ENCODE results near the gene LTBP4.
"Not testable (repeated sequence)": the region's sequence is repeated elsewhere in the genome, so short reads cannot be mapped to it uniquely, and the experiment has no call there.

Gene LTBP4

DNA sequence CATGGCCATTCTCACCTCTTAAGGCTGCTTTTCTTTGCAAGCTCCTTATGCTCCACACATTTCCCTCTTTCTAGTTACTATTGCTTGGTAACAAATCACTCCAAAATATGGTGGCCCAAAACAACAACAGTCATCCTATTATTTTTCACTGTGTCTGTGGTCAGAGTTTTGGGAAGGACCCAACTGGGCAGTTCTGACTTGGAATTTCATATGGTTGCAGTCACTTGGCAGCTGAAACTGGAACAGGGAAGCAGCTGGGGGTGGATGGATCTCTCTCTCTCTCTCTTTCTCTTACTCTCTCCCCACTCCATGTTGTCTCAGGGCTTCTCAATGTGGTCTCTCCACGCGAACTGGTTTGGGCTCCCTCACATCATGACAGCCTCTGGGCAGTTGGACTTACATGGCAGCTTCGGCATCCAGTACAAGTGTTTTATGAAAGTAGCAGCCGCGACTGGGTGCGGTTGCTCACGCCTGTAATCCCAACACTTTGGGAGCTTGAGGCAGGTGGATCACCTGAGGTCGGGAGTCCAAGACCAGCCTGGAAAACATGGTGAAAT, 49.7 kb downstream of the LTBP4 start:
- Histone ChIP-seq H3K36me3 (ENCODE audit: control insufficient read depth in 1 of 2, insufficient read depth in 2 of 2, low read depth in 1 of 2, low read length in 2 of 2) (no peaks in the 10 kb centered on the region), H3K27me3 (ENCODE audit: control insufficient read depth in 1 of 2, insufficient read depth in 1 of 2, low read length in 2 of 2) (no peaks in the 10 kb centered on the region), H3K9me3 (ENCODE audit: control insufficient read depth, low read length) (no peaks in the 10 kb centered on the region), H2BK12ac (ENCODE audit: low read length in 2 of 2) (peak overlapping the region; percentile 83 to 86), H3K9ac (ENCODE audit: low read length) (peak overlapping the region; percentile 75), H4K91ac (ENCODE audit: low read length) (no peak overlapping the region), H3K4ac (ENCODE audit: low read depth in 1 of 2, low read length in 2 of 2) (peak overlapping the region in 1 of 2 experiments; percentile 40), H3K4me2 (ENCODE audit: low read length, poor library complexity, severe bottlenecking) (no peak overlapping the region), H2AFZ (ENCODE audit: low read depth, low read length) (peak overlapping the region; percentile 71), H3K18ac (ENCODE audit: low read depth in 1 of 2, low read length in 2 of 2) (peak overlapping the region; percentile 34 to 57), H3K79me1 (replicated peaks; ENCODE audit: low read length, poor library complexity, severe bottlenecking) (no peaks in the 10 kb centered on the region), H3K4me1 (ENCODE audit: control insufficient read depth, insufficient read depth, low read depth, low read length) (peaks cover 4% of the 10 kb centered on the region), H2BK5ac (ENCODE audit: low read depth, low read length, poor library complexity, severe bottlenecking) (no peak overlapping the region), H2BK15ac (ENCODE audit: low read depth, poor library complexity, severe bottlenecking) (no peak overlapping the region), H3K23ac (ENCODE audit: low read length in 2 of 2) (no peak overlapping the region), H4K8ac (ENCODE audit: low read length) (no peak overlapping the region), H3K27ac (ENCODE audit: low read length, poor library complexity, severe bottlenecking) (no peak overlapping the region), H2AK5ac (ENCODE audit: low read length, severe bottlenecking) (no peak overlapping the region), H2BK120ac (ENCODE audit: low read depth, low read length) (no peak overlapping the region), H3K14ac (ENCODE audit: low read length in 2 of 2) (no peak overlapping the region), H3K4me3 (ENCODE audit: insufficient read depth in 1 of 2, low read depth in 1 of 2, low read length in 2 of 2) (peak overlapping the region in 1 of 2 experiments; percentile 27)
- DNase-seq: no peak
- WGBS: 99% methylated on average over 8 of the region's 8 CpGs

GRCh38 chr19:40652303-40652702, 51.1 kb downstream of the LTBP4 start:
- 91% methylated on average over 8 of the region's 11 CpGs for WGBS
- H2AFZ ChIP-seq (ENCODE audit: low read depth, low read length); H3K4me1 ChIP-seq (ENCODE audit: control insufficient read depth, insufficient read depth, low read depth, low read length): not testable (repeated sequence)

DNA sequence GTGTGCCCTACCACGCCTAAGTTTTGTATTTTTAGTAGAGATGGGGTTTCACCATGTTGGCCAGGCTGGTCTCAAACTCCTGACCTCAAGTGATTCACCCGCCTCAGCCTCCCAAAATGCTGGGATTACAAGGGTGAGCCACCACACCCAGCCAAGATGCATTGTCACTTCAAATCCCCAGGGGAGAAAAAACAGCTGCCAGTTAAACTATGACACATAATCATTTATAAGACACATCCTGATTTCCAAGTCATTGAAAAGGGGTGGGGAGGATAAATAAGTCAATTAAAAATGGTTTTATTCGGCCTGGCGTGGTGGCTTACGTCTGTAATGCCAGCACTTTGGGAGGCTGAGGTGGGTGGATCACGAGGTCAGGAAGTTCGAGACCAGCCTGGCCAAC, 54.5 kb downstream of the LTBP4 start:
- H4K91ac ChIP-seq (ENCODE audit: low read length); H2AFZ ChIP-seq (ENCODE audit: low read depth, low read length); H3K4me3 ChIP-seq (ENCODE audit: insufficient read depth in 1 of 2, low read depth in 1 of 2, low read length in 2 of 2); H3K79me1 ChIP-seq (replicated peaks; ENCODE audit: low read length, poor library complexity, severe bottlenecking); H3K36me3 ChIP-seq (ENCODE audit: control insufficient read depth in 1 of 2, insufficient read depth in 2 of 2, low read depth in 1 of 2, low read length in 2 of 2); H2BK120ac ChIP-seq (ENCODE audit: low read depth, low read length); H3K23ac ChIP-seq (ENCODE audit: low read length in 2 of 2); H2BK5ac ChIP-seq (ENCODE audit: low read depth, low read length, poor library complexity, severe bottlenecking); H2BK12ac ChIP-seq (ENCODE audit: low read length in 2 of 2); H3K9ac ChIP-seq (ENCODE audit: low read length); H4K8ac ChIP-seq (ENCODE audit: low read length); DNase-seq; H3K14ac ChIP-seq (ENCODE audit: low read length in 2 of 2); H3K4me2 ChIP-seq (ENCODE audit: low read length, poor library complexity, severe bottlenecking); H3K9me3 ChIP-seq (ENCODE audit: control insufficient read depth, low read length); H3K27ac ChIP-seq (ENCODE audit: low read length, poor library complexity, severe bottlenecking); H2BK15ac ChIP-seq (ENCODE audit: low read depth, poor library complexity, severe bottlenecking); H3K27me3 ChIP-seq (ENCODE audit: control insufficient read depth in 1 of 2, insufficient read depth in 1 of 2, low read length in 2 of 2); H3K18ac ChIP-seq (ENCODE audit: low read depth in 1 of 2, low read length in 2 of 2); H3K4me1 ChIP-seq (ENCODE audit: control insufficient read depth, insufficient read depth, low read depth, low read length); H2AK5ac ChIP-seq (ENCODE audit: low read length, severe bottlenecking); H3K4ac ChIP-seq (ENCODE audit: low read depth in 1 of 2, low read length in 2 of 2): not testable (repeated sequence)
- WGBS: 89% methylated on average over 7 of the region's 7 CpGs

More at GRCh38 chr19:40652303-40652702, 51.1 kb downstream of the LTBP4 start:
- not testable (repeated sequence) for H3K4me2 ChIP-seq (ENCODE audit: low read length, poor library complexity, severe bottlenecking); H3K4me3 ChIP-seq (ENCODE audit: insufficient read depth in 1 of 2, low read depth in 1 of 2, low read length in 2 of 2); DNase-seq; H4K91ac ChIP-seq (ENCODE audit: low read length); H3K23ac ChIP-seq (ENCODE audit: low read length in 2 of 2); H3K27me3 ChIP-seq (ENCODE audit: control insufficient read depth in 1 of 2, insufficient read depth in 1 of 2, low read length in 2 of 2); H3K18ac ChIP-seq (ENCODE audit: low read depth in 1 of 2, low read length in 2 of 2); H2BK15ac ChIP-seq (ENCODE audit: low read depth, poor library complexity, severe bottlenecking); H3K14ac ChIP-seq (ENCODE audit: low read length in 2 of 2); H2BK120ac ChIP-seq (ENCODE audit: low read depth, low read length); H2BK5ac ChIP-seq (ENCODE audit: low read depth, low read length, poor library complexity, severe bottlenecking); H3K79me1 ChIP-seq (replicated peaks; ENCODE audit: low read length, poor library complexity, severe bottlenecking); H3K4ac ChIP-seq (ENCODE audit: low read depth in 1 of 2, low read length in 2 of 2); H3K27ac ChIP-seq (ENCODE audit: low read length, poor library complexity, severe bottlenecking); H3K36me3 ChIP-seq (ENCODE audit: control insufficient read depth in 1 of 2, insufficient read depth in 2 of 2, low read depth in 1 of 2, low read length in 2 of 2); H3K9ac ChIP-seq (ENCODE audit: low read length); H2BK12ac ChIP-seq (ENCODE audit: low read length in 2 of 2); H4K8ac ChIP-seq (ENCODE audit: low read length); H3K9me3 ChIP-seq (ENCODE audit: control insufficient read depth, low read length); H2AK5ac ChIP-seq (ENCODE audit: low read length, severe bottlenecking)

DNA sequence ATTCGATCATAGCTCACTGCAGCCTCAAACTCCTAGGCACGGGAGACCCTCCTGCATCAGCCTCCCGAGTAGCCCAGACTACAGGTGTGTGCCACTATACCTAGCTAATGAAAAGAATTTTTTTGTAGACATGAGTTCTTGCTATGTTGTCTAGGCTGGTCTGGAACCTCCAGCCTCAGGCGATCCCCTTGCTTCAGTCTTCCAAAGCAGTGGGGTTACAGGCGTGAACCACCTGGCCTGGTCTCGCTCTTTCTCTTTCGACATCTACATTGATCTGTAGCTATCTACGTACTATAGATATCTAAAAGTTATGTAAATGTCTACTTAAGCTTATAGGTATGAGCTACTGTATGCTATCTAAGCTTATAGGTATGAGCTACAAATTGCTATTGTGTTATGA, 56.9 kb downstream of the LTBP4 start:
- Histone ChIP-seq H4K91ac (ENCODE audit: low read length) (no peak overlapping the region), H3K36me3 (ENCODE audit: control insufficient read depth in 1 of 2, insufficient read depth in 2 of 2, low read depth in 1 of 2, low read length in 2 of 2) (no peaks in the 10 kb centered on the region), H3K79me1 (replicated peaks; ENCODE audit: low read length, poor library complexity, severe bottlenecking) (no peaks in the 10 kb centered on the region), H2BK5ac (ENCODE audit: low read depth, low read length, poor library complexity, severe bottlenecking) (no peak overlapping the region), H2AK5ac (ENCODE audit: low read length, severe bottlenecking) (no peak overlapping the region), H3K9ac (ENCODE audit: low read length) (no peak overlapping the region), H3K18ac (ENCODE audit: low read depth in 1 of 2, low read length in 2 of 2) (peak overlapping the region in 1 of 2 experiments; percentile 54), H3K27ac (ENCODE audit: low read length, poor library complexity, severe bottlenecking) (no peak overlapping the region), H3K23ac (ENCODE audit: low read length in 2 of 2) (no peak overlapping the region), H3K27me3 (ENCODE audit: control insufficient read depth in 1 of 2, insufficient read depth in 1 of 2, low read length in 2 of 2) (peaks cover 0 to 5% of the 10 kb centered on the region in 2 experiments), H3K4me3 (ENCODE audit: insufficient read depth in 1 of 2, low read depth in 1 of 2, low read length in 2 of 2) (no peak overlapping the region), H2BK15ac (ENCODE audit: low read depth, poor library complexity, severe bottlenecking) (no peak overlapping the region), H3K4me2 (ENCODE audit: low read length, poor library complexity, severe bottlenecking) (no peak overlapping the region), H3K14ac (ENCODE audit: low read length in 2 of 2) (no peak overlapping the region), H3K9me3 (ENCODE audit: control insufficient read depth, low read length) (no peaks in the 10 kb centered on the region), H2BK12ac (ENCODE audit: low read length in 2 of 2) (peak overlapping the region in 1 of 2 experiments; percentile 89), H3K4me1 (ENCODE audit: control insufficient read depth, insufficient read depth, low read depth, low read length) (no peaks in the 10 kb centered on the region), H2AFZ (ENCODE audit: low read depth, low read length) (no peak overlapping the region), H3K4ac (ENCODE audit: low read depth in 1 of 2, low read length in 2 of 2) (no peak overlapping the region), H2BK120ac (ENCODE audit: low read depth, low read length) (no peak overlapping the region), H4K8ac (ENCODE audit: low read length) (no peak overlapping the region)
- DNase-seq: no peak
- 96% methylated on average over 5 of the region's 8 CpGs for WGBS
